Breast epithelium (tissue), 3 donors: ENCODE measurements around the gene ETS1.

ENCODE experiments used
- POLR2AphosphoS5 ChIP-seq, 3 donors: sonication (generic); formaldehyde crosslinking; IDR thresholded peaks; one replicate each; pipeline ENCODE4 v1.6.1; 2017; ENCODE audit warnings: antibody characterized with exemption in 3 of 3
- TF ChIP-seq, protein P1 (sequence below), 3 donors: fragments of 450-650 bp; IDR thresholded peaks; one replicate each; pipeline ENCODE4 v1.5.1; 2016 to 2017; ENCODE audit warnings: antibody characterized with exemption in 3 of 3, mild to moderate bottlenecking in 3 of 3, moderate library complexity in 3 of 3

DNA sequence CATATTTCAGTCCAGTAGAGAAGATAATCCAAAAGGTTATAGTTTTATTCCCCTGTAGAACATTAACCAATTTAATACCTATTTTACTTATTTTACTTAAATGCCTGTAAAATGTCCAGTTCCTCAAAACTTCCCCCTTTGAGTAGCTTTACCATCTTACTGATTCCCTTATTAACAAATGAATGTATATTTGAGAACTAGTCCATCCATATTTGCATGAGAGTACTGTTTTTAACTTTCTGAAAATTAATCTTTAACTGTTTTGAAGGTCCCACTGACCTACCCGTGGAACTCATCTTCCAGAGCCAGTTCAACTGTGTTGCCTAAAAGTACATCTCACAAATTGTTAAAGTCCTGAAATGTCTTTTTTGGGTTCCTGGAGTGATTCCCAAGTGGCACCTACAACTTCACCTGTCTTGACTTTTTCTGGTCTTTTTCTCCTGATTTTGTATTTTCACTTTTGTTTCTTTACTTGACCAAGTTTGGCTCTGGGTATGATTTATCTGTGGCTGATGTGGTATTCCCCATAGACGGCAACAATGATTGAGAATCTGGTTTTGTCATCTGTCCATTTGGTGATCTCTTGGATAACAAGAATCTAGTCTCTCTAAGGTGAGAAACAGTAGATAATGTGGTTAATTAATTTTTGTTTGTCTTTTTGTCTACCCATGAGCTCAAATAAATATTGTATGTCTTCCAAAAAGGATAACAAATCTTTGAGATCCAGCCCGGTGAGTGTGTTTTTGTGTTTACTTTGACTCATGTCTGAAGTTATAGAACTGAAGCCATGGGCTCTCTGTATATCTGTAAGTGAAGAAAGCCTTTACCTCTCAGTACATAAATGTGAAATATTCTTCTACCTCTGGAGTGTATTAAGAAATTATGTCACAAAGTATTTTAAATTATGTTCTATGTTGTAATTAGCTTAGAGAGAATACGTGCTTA is 174.2 kb downstream of the ETS1 start:
- TF ChIP-seq, protein P1, sequence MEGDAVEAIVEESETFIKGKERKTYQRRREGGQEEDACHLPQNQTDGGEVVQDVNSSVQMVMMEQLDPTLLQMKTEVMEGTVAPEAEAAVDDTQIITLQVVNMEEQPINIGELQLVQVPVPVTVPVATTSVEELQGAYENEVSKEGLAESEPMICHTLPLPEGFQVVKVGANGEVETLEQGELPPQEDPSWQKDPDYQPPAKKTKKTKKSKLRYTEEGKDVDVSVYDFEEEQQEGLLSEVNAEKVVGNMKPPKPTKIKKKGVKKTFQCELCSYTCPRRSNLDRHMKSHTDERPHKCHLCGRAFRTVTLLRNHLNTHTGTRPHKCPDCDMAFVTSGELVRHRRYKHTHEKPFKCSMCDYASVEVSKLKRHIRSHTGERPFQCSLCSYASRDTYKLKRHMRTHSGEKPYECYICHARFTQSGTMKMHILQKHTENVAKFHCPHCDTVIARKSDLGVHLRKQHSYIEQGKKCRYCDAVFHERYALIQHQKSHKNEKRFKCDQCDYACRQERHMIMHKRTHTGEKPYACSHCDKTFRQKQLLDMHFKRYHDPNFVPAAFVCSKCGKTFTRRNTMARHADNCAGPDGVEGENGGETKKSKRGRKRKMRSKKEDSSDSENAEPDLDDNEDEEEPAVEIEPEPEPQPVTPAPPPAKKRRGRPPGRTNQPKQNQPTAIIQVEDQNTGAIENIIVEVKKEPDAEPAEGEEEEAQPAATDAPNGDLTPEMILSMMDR (IDR thresholded peaks at IDR 0.05) = no peak
- TF ChIP-seq POLR2AphosphoS5 (IDR thresholded peaks at IDR 0.05) = no peak
